Endodermal cell (in vitro differentiated cells): ENCODE measurements around the gene NFIA. TPM values are rescaled to one million over a fixed set of nuclear protein-coding genes. Genes with fewer than 3 reads are reported as not detected.
"Not testable (repeated sequence)": the region's sequence is repeated elsewhere in the genome, so short reads cannot be mapped to it uniquely, and the experiment has no call there.

Source experiments
- DNase-seq: peaks from one replicate; pipeline ENCODE4 v3.0.0-alpha.2; 2017
- H3K27ac ChIP-seq: 2 replicates; pipeline ENCODE4 v1.5.1; 2013; ENCODE audit warnings: mild to moderate bottlenecking, low read depth, low read length, moderate library complexity
- H3K27me3 ChIP-seq: 2 replicates; pipeline ENCODE4 v1.6.1; 2013; ENCODE audit warnings: mild to moderate bottlenecking, low read length, moderate library complexity; ENCODE audit not compliant: insufficient read depth, control insufficient read depth, poor library complexity, severe bottlenecking
- H3K36me3 ChIP-seq: 2 replicates; pipeline ENCODE4 v1.7.0; 2013; ENCODE audit warnings: mild to moderate bottlenecking, low read length, moderate library complexity; ENCODE audit not compliant: control insufficient read depth, insufficient read depth
- H3K4me1 ChIP-seq: one replicate; pipeline ENCODE4 v1.7.0; 2013; ENCODE audit warnings: low read length; ENCODE audit not compliant: control insufficient read depth, insufficient read depth
- H3K4me3 ChIP-seq: 2 replicates; pipeline ENCODE4 v1.5.1; 2013; ENCODE audit warnings: mild to moderate bottlenecking, low read length, moderate library complexity
- H3K9ac ChIP-seq: 2 replicates; pipeline ENCODE4 v1.6.1; 2013; ENCODE audit warnings: mild to moderate bottlenecking, low read length, moderate library complexity; ENCODE audit not compliant: poor library complexity, severe bottlenecking; ENCODE audit errors: extremely low read depth
- H3K9me3 ChIP-seq: 2 replicates; pipeline ENCODE4 v1.6.1; 2013; ENCODE audit warnings: mild to moderate bottlenecking, low read length, moderate library complexity; ENCODE audit not compliant: control insufficient read depth
- H3K27ac Mint-ChIP-seq: 2 replicates; pipeline ENCODE4 v1.8.0; 2020; ENCODE audit warnings: mixed read lengths
- H3K27me3 Mint-ChIP-seq: 2 replicates; pipeline ENCODE4 v1.8.0; 2021; ENCODE audit warnings: mild to moderate bottlenecking, mixed read lengths; ENCODE audit not compliant: insufficient read depth
- H3K36me3 Mint-ChIP-seq: 2 replicates; pipeline ENCODE4 v1.8.0; 2020; ENCODE audit warnings: low read depth, mixed read lengths
- H3K4me1 Mint-ChIP-seq: 2 replicates; pipeline ENCODE4 v1.8.0; 2020; ENCODE audit warnings: mixed read lengths
- H3K4me3 Mint-ChIP-seq: 2 replicates; pipeline ENCODE4 v1.8.0; 2020; ENCODE audit warnings: mild to moderate bottlenecking, moderate library complexity, mixed read lengths
- H3K9me3 Mint-ChIP-seq: 2 replicates; pipeline ENCODE4 v1.8.0; 2020; ENCODE audit warnings: mild to moderate bottlenecking, mixed read lengths
- WGBS, 2 experiments: methylation state at CpG; one replicate each; pipeline versions ENCODE4 v1.1.5 to v1.1.7; 2013; ENCODE audit warnings: missing lambda C conversion rate in 2 of 2, mixed read lengths in 1 of 2; ENCODE audit not compliant: insufficient coverage in 1 of 2, insufficient read length in 1 of 2; 5-methylcytosine and 5-hydroxymethylcytosine counted together
- total RNA-seq, 2 donors: library from RNA; stranded (reverse); fragmentation: NEBNext Ultra II Directional in 1 of 2; extraction: Animal tissue kit (Norgen Biotek cat#: 25700) in 1 of 2; gene quantifications; 2 replicates in 1 of 2; 3 replicates in 1 of 2; pipeline ENCODE4 v1.2.1, GENCODE V29; 2021
- TF ChIP-seq, protein P1 (sequence below): fragments of 200-600 bp; sonication (generic); conservative IDR thresholded peaks from 2 replicates; pipeline ENCODE4 v1.5.0; 2021; ENCODE audit warnings: antibody characterized with exemption, mild to moderate bottlenecking

The NFIA gene
- total RNA-seq, 2 donors from 2014 or later: 2.3 to 3.8 TPM

DNA sequence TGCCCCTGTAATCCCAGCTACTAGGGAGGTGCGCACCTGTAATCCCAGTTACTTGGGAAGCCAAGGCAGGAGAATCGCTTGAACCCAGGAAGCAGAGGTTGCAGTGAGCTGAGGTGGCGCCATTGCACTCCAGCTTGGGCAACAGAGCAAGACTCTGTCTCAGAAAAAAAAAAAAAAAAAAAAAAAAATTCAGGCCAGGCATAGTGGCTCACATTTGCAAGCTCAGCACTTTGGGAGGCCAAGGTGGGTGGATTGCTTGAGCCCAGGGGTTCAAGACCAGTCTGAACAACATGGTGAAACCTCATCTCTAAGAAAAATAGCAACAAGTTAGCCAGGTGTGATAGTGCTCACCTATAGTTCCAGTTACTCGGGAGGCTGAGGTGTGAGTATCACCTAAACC is 20.8 kb upstream of the NFIA start:
- not testable (repeated sequence) for DNase-seq, H3K9me3 ChIP-seq, H3K36me3 ChIP-seq, H3K9ac ChIP-seq, H3K4me3 ChIP-seq, H3K27ac Mint-ChIP-seq, H3K4me3 Mint-ChIP-seq, H3K9me3 Mint-ChIP-seq, H3K27ac ChIP-seq, H3K4me1 Mint-ChIP-seq, H3K36me3 Mint-ChIP-seq, H3K4me1 ChIP-seq
- peaks cover 12% of the 10 kb centered on the region for H3K27me3 ChIP-seq
- WGBS, 2 experiments: 88 to 94% methylated on average over 2 to 4 of the region's 4 CpGs
- peaks cover 13% of the 10 kb centered on the region for H3K27me3 Mint-ChIP-seq
- TF ChIP-seq, protein P1, sequence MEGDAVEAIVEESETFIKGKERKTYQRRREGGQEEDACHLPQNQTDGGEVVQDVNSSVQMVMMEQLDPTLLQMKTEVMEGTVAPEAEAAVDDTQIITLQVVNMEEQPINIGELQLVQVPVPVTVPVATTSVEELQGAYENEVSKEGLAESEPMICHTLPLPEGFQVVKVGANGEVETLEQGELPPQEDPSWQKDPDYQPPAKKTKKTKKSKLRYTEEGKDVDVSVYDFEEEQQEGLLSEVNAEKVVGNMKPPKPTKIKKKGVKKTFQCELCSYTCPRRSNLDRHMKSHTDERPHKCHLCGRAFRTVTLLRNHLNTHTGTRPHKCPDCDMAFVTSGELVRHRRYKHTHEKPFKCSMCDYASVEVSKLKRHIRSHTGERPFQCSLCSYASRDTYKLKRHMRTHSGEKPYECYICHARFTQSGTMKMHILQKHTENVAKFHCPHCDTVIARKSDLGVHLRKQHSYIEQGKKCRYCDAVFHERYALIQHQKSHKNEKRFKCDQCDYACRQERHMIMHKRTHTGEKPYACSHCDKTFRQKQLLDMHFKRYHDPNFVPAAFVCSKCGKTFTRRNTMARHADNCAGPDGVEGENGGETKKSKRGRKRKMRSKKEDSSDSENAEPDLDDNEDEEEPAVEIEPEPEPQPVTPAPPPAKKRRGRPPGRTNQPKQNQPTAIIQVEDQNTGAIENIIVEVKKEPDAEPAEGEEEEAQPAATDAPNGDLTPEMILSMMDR: peak; percentile 16

- Mint-ChIP-seq H3K36me3 (no peaks in the 10 kb centered on the region), H3K4me1 (no peaks in the 10 kb centered on the region), H3K27ac (no peak overlapping the region), H3K27me3 (no peaks in the 10 kb centered on the region), H3K9me3 (no peaks in the 10 kb centered on the region), H3K4me3 (no peak overlapping the region)
- Histone ChIP-seq H3K36me3 (no peaks in the 10 kb centered on the region), H3K4me1 (no peaks in the 10 kb centered on the region), H3K27me3 (no peaks in the 10 kb centered on the region), H3K27ac (no peak overlapping the region), H3K9ac (no peak overlapping the region), H3K9me3 (no peaks in the 10 kb centered on the region), H3K4me3 (no peak overlapping the region)
- WGBS, 2 experiments: 89% methylated on average over 1 of the region's 1 CpG; no CpG with 5 or more reads in 1 of the 2 experiments
- TF ChIP-seq, protein P1: no peak
- no peak for DNase-seq
These were observed 17.7 kb upstream of the NFIA start for GRCh38 chr1:61064673-61065072.

DNA sequence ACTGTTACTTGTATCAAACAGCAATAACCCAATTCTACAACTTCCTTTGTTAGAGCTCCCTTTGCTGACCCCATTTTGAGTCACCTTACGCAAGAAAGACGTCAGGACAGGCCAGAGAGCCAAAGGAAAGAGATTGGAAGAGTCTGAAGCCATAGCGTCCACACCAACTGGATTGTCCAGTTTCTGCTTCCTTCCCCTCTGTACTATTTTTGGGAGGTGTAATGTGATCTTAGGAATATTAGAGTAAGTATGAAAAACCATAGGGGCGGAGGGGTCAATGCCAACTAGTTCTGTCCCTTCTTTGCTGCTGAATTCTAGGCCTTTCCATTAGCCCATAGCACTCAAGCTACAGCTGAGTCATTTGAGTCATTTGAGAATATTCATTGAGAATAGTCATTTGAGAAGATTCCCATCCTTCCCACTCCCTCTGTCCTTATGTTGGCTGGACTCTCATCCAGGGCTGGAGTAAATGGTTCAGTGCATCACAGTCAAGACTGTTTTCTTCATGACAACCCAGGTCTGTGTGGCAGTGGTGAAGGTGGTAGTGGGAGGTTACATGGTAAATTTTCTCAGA is 14.8 kb upstream of the NFIA start:
- Mint-ChIP-seq H3K9me3 (no peaks in the 10 kb centered on the region), H3K27ac (no peak overlapping the region), H3K27me3 (peaks cover 7% of the 10 kb centered on the region), H3K36me3 (no peaks in the 10 kb centered on the region), H3K4me1 (no peaks in the 10 kb centered on the region), H3K4me3 (no peak overlapping the region)
- 86 to 100% methylated on average over 3 to 4 of the region's 4 CpGs for WGBS, 2 experiments
- Histone ChIP-seq H3K9me3 (no peaks in the 10 kb centered on the region), H3K36me3 (no peaks in the 10 kb centered on the region), H3K27me3 (no peaks in the 10 kb centered on the region), H3K27ac (no peak overlapping the region), H3K4me1 (no peaks in the 10 kb centered on the region), H3K4me3 (no peak overlapping the region), H3K9ac (no peak overlapping the region)
- no peak for DNase-seq
- TF ChIP-seq, protein P1: no peak
